Stimulated activated CD4-positive, alpha-beta T cell treated with anti-CD3 and anti-CD28 coated beads, Interleukin-1b, Interleukin-23, amount 100 ng/mL, for 24 hours (primary cell): ENCODE data around the gene MAL.
"Not testable (repeated sequence)": the region's sequence is repeated elsewhere in the genome, so short reads cannot be mapped to it uniquely, and the experiment has no call there.

ENCODE experiments used
- DNase-seq, 4 experiments: peaks; one replicate each; pipeline ENCODE4 v3.0.0-alpha.2; 2020; ENCODE audit warnings: low read depth in 4 of 4, low spot score in 1 of 4

Gene MAL

DNA sequence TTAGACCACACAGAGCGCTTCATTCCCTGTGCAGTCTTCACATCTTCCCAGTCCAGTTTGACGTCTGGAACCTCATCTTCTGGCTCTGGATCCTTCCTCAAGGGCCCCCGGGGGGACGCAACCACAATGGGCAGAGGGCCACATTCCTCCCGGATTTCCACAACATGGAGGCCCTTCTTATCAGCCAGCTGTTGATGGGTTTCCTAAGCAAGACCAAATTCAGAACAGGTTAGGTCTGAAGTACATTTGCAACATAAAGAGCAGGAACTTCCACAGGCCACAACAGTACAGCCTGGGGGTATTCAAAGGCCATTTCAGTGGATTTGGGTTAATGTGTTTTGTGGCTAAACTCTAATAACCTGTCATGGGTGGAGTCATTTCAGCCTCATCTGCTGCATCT is 61.9 kb downstream of the MAL start:
- DNase-seq = no peak

DNA sequence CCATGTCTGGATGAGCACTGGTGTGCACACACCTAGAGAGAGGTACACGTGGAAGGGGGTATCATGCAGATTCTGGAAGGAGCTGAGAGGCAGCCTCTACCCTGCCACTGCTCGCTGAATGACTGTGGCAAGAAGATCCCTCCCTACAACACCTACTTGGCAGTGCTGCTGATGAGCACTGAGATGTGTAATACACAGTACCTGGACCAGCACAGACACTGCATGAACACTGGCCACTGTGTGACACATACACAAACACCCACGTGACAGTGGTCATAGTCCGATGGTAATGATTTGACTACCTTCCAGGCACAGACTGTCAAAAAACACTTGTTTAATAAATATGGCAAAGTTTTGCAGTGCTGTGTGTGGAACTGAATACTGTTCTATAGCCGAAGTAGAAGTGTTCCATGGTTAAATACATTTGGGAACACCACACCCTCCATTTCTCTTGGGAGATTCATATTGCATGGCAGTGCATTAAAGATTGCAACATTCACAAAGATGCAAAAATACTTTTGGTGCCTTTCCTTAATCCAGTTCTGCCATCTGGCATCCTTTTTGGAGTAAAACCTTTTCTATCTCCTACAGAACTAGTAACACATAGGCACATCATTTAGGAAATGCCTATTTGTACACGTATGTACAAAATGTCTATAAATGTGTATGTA is 66.5 kb downstream of the MAL start:
- DNase-seq = no peak

DNA sequence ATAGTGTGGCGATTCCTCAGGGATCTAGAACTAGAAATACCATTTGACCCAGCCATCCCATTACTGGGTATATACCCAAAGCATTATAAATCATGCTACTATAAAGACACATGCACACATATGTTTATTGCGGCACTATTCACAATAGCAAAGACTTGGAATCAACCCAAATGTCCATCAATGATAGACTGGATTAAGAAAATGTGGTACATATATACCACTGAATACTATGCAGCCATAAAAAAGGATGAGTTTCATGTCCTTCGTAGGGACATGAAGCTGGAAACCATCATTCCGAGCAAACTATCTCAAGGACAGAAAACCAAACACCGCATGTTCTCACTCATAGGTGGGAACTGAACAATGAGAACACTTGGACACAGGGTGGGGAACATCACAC is 72.8 kb downstream of the MAL start:
- DNase-seq = not testable (repeated sequence)

DNA sequence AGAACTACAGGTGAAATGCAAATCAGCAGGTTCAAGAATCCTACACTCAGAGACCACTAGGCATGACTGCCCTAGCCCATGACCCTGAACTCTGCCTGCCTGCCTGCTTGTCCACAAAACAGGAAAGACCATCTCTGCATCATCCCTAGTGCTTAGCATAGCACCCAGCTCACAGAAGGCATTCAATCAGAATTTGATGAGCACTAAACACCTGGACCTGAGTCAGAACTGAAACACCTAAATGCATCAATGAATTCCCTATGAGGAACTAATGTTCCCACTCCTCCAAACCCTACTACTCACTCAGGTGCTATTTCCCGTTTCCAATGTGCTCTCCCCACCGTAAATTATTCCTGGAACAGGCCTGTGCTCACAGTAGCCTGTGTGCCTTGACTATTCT is 74.4 kb downstream of the MAL start:
- no peak for DNase-seq
